Naive thymus-derived CD8-positive, alpha-beta T cell (primary cell): ENCODE data around the gene PEX5. TPM values are rescaled to one million over a fixed set of nuclear protein-coding genes. Genes with fewer than 3 reads are reported as not detected.
"Not testable (repeated sequence)": the region's sequence is repeated elsewhere in the genome, so short reads cannot be mapped to it uniquely, and the experiment has no call there.

Experiments used
- ATAC-seq, 2 donors: fragments of 150-1000 bp; cut with Tn5 transposase in 1 of 2; sonication (Bioruptor Pico), chemical (Tn5 transposase) in 1 of 2; 1 replicate in 1 of 2; 2 replicates in 1 of 2; pipeline ENCODE4 v1.10.0; 2021; ENCODE audit warnings: mild to moderate bottlenecking in 2 of 2, moderate library complexity in 2 of 2
- POLR2A ChIA-PET: fragments of 350-600 bp; sonication (Branson Sonifier 250); formaldehyde crosslinking; loops from one replicate; lab custom pipeline; 2021; ENCODE audit warnings: antibody characterized with exemption; lab: Charles Lee
- DNase-seq, 10 donors: peaks; one replicate each; pipeline versions ENCODE4 v3.0.0 to v3.0.0-alpha.2; 2020 to 2022
- H3K27ac Mint-ChIP-seq, 10 donors: one replicate each; pipeline ENCODE4 v1.8.0; 2020 to 2022; ENCODE audit warnings: mild to moderate bottlenecking in 10 of 10, mixed read lengths in 10 of 10, moderate library complexity in 4 of 10, inconsistent platforms in 1 of 10
- H3K27me3 Mint-ChIP-seq, 5 donors: one replicate each; pipeline ENCODE4 v1.8.0; 2021 to 2022; ENCODE audit warnings: mixed read lengths in 5 of 5
- H3K36me3 Mint-ChIP-seq, 3 donors: one replicate each; pipeline ENCODE4 v1.8.0; 2020 to 2022; ENCODE audit warnings: mixed read lengths in 3 of 3, mild to moderate bottlenecking in 2 of 3, inconsistent platforms in 1 of 3
- H3K4me1 Mint-ChIP-seq, 4 donors: one replicate each; pipeline ENCODE4 v1.8.0; 2021 to 2022; ENCODE audit warnings: mixed read lengths in 4 of 4
- H3K4me3 Mint-ChIP-seq, 10 donors: one replicate each; pipeline ENCODE4 v1.8.0; 2020 to 2022; ENCODE audit warnings: mild to moderate bottlenecking in 10 of 10, mixed read lengths in 10 of 10, moderate library complexity in 6 of 10, inconsistent platforms in 1 of 10
- H3K9me3 Mint-ChIP-seq, 9 donors: one replicate each; pipeline ENCODE4 v1.8.0; 2020 to 2022; ENCODE audit warnings: mixed read lengths in 9 of 9, mild to moderate bottlenecking in 3 of 9, inconsistent platforms in 1 of 9, moderate library complexity in 1 of 9
- polyA plus RNA-seq, 3 donors: library from polyadenylated mRNA; unstranded; fragments of 300-500 nt; fragmentation: Illumina TruSeq; gene quantifications; one replicate each; pipeline ENCODE4 v1.2.3, GENCODE V29; 2021
- total RNA-seq, 8 experiments: library from RNA in 2 of 8; stranded (reverse) in 2 of 8; gene quantifications; one replicate each; pipeline ENCODE4 v1.2.3 and lab custom pipeline; 2021 to 2026

Gene PEX5
- total and polyA plus RNA-seq, 5 experiments from 2014 or later = 13.4 to 31.2 (median 19.8) TPM

DNA sequence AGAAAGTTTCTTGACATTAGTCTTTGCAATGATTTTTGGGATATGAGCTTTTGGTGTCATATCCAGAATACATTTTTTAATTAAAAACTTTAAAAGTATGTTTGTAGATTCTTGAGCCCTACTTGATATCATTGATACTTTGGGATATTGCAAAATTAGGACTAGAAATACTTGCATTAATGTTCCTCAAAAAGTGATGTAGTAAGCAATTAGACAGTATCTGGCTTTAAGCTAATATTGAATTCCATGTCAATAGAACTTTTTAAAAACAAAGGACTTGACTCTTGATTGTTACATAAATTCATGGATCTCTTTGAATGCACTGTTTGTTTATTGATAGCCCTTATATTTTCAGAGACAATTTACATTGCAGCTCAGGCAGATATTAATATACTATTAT, 15.6 kb downstream of the PEX5 start:
- DNase-seq (no peak), ATAC-seq (no peak)
- H3K4me3 Mint-ChIP-seq = no peak overlapping the region
- H3K27me3 Mint-ChIP-seq = no peaks in the 10 kb centered on the region
- no peak overlapping the region for H3K27ac Mint-ChIP-seq
- H3K4me1 Mint-ChIP-seq = peaks cover 0 to 3% (median 0%) of the 10 kb centered on the region in 4 donors
- POLR2A ChIA-PET = no interaction called here
- peaks cover 41 to 93% (median 79%) of the 10 kb centered on the region in 3 donors for H3K36me3 Mint-ChIP-seq
- peaks cover 0 to 9% (median 2%) of the 10 kb centered on the region in 9 donors for H3K9me3 Mint-ChIP-seq

GRCh38 chr12:7206691-7207090, 17.2 kb downstream of the PEX5 start:
- ATAC-seq = no peak
- POLR2A ChIA-PET = no interaction called here
- no peak for DNase-seq
- H3K4me1 Mint-ChIP-seq = peaks cover 0 to 3% (median 0%) of the 10 kb centered on the region in 4 donors
- no peaks in the 10 kb centered on the region for H3K27me3 Mint-ChIP-seq
- H3K9me3 Mint-ChIP-seq = peaks cover 0 to 23% (median 12%) of the 10 kb centered on the region in 9 donors
- peaks cover 56 to 97% (median 86%) of the 10 kb centered on the region in 3 donors for H3K36me3 Mint-ChIP-seq
- H3K4me3 Mint-ChIP-seq = no peak overlapping the region
- H3K27ac Mint-ChIP-seq = no peak overlapping the region

DNA sequence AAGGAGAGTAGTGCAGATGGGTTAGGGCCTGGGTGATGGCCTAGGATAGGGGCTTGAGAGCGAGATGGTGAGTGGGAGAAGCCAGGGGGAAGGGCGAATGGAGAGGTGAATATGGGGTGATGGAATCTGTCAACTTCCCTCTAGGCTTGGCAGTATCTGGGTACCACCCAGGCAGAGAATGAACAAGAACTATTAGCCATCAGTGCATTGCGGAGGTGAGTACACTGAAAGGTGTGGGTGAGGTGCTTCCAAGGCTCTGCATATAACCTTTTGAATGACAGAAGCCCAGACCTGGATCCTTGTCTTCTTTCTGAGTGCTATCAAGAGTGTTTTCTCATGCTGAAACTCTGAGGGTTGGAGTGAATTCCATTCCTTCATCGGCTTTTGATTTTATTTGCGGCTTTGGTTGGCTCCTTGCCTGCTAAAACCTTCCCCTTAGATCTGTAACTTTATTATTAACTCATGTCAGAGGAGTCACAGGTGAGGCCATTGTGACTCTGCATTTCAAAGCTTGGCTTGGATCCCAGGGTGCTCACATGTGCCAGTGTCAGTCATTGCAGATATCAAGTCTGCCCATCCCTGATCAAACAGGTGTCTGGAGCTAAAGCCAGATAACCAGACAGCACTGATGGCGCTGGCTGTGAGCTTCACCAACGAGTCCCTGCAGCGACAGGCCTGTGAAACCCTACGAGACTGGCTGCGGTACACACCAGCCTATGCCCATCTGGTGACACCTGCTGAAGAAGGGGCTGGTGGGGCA, 18.6 kb downstream of the PEX5 start:
- no peak overlapping the region for H3K4me3 Mint-ChIP-seq
- peaks cover 0 to 32% (median 16%) of the 10 kb centered on the region in 9 donors for H3K9me3 Mint-ChIP-seq
- ATAC-seq (no peak), DNase-seq (no peak)
- POLR2A ChIA-PET = no interaction called here
- H3K27me3 Mint-ChIP-seq = no peaks in the 10 kb centered on the region
- H3K36me3 Mint-ChIP-seq = peaks cover 63 to 94% (median 80%) of the 10 kb centered on the region in 3 donors
- peaks cover 0 to 3% (median 0%) of the 10 kb centered on the region in 4 donors for H3K4me1 Mint-ChIP-seq
- no peak overlapping the region for H3K27ac Mint-ChIP-seq

DNA sequence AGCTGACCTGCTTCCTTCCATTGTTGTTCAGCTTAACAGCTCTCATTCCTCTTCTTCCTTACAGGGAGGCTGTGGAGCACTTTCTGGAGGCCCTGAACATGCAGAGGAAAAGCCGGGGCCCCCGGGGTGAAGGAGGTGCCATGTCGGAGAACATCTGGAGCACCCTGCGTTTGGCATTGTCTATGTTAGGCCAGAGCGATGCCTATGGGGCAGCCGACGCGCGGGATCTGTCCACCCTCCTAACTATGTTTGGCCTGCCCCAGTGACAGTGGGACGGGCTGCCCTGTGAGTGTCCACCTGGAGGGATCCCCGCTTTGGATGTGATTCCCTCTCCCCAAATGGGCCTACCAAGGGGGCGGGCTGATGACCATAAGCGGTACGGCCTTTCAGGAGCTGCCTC, 20.5 kb downstream of the PEX5 start:
- DNase-seq (no peak), ATAC-seq (no peak)
- peaks cover 0 to 35% (median 16%) of the 10 kb centered on the region in 9 donors for H3K9me3 Mint-ChIP-seq
- H3K4me1 Mint-ChIP-seq = no peaks in the 10 kb centered on the region
- no peak overlapping the region for H3K27ac Mint-ChIP-seq
- POLR2A ChIA-PET = no interaction called here
- H3K4me3 Mint-ChIP-seq = no peak overlapping the region
- H3K27me3 Mint-ChIP-seq = no peaks in the 10 kb centered on the region
- peaks cover 63 to 77% (median 68%) of the 10 kb centered on the region in 3 donors for H3K36me3 Mint-ChIP-seq

DNA sequence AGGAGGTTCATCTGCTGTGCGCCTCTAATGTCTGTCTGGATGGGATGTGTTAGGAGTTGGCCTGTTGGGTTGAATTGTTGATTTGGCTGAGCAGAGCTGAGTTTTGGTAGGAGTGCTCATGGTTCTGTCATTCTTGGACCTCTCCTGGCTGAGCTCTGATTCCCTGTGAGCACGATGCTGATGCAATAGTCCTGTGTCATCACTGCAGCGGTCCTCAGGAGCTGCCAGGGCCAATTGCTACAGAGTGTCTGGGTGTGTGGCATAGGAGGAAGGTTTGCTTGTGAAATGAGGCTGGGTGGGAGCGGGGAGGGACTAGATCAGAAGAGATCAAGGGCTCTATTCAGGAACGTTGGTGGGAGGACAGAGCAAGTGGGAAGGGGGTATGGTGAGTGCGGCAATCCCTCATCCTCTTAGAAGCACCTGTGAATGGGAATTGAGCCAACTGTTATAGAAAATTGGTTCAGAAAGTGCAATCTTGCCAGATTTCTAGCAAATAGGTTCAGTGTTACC, 21.2 kb downstream of the PEX5 start:
- Mint-ChIP-seq H3K27me3 (no peaks in the 10 kb centered on the region), H3K36me3 (peaks cover 59 to 70% (median 65%) of the 10 kb centered on the region in 3 donors), H3K27ac (no peak overlapping the region), H3K4me1 (no peaks in the 10 kb centered on the region), H3K9me3 (peaks cover 0 to 42% (median 19%) of the 10 kb centered on the region in 9 donors), H3K4me3 (no peak overlapping the region)
- ATAC-seq (no peak), DNase-seq (no peak)
- POLR2A ChIA-PET = interaction anchor here (0.5 kb wide), 1 partner anchor 335 kb away, joined by 4 read pairs; no protein-coding TSS in a partner anchor

DNA sequence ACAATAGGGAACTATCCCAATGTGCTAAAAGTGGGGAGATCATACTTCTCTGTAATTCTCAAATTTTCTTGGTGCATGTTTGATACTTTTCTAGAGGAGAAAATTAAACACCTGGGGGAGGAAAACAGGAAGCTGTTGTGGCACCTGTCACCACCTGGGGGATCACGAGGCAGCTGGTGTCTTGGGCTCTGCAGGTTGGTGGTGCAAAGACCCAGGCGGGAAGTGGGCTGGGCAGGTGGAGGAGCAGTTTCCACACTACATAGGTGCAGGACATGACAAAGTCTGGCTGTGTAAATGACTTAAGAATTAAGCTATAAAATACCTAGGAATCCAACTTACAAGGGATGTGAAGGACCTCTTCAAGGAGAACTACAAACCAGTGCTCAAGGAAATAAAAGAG, 23.2 kb downstream of the PEX5 start:
- no peak for DNase-seq
- peaks cover 44 to 51% (median 49%) of the 10 kb centered on the region in 3 donors for H3K36me3 Mint-ChIP-seq
- no peak overlapping the region for H3K27ac Mint-ChIP-seq
- POLR2A ChIA-PET = no interaction called here
- H3K9me3 Mint-ChIP-seq = peaks cover 0 to 42% (median 20%) of the 10 kb centered on the region in 9 donors
- H3K4me1 Mint-ChIP-seq = no peaks in the 10 kb centered on the region
- ATAC-seq = no peak
- no peak overlapping the region for H3K4me3 Mint-ChIP-seq
- H3K27me3 Mint-ChIP-seq = no peaks in the 10 kb centered on the region

DNA sequence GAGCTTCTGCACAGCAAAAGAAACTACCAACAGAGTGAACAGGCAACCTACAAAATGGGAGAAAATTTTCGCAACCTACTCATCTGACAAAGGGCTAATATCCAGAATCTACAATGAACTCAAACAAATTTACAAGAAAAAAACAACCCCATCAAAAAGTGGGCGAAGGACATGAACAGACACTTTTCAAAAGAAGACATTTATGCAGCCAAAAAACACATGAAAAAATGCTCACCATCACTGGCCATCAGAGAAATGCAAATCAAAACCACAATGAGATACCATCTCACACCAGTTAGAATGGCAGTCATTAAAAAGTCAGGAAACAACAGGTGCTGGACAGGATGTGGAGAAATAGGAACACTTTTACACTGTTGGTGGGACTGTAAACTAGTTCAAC, 24.3 kb downstream of the PEX5 start:
- H3K4me3 Mint-ChIP-seq, DNase-seq, POLR2A ChIA-PET, H3K4me1 Mint-ChIP-seq, H3K27me3 Mint-ChIP-seq, H3K27ac Mint-ChIP-seq, ATAC-seq: not testable (repeated sequence)
- H3K9me3 Mint-ChIP-seq = peaks cover 0 to 38% (median 20%) of the 10 kb centered on the region in 9 donors
- peaks cover 33 to 40% (median 38%) of the 10 kb centered on the region in 3 donors for H3K36me3 Mint-ChIP-seq

DNA sequence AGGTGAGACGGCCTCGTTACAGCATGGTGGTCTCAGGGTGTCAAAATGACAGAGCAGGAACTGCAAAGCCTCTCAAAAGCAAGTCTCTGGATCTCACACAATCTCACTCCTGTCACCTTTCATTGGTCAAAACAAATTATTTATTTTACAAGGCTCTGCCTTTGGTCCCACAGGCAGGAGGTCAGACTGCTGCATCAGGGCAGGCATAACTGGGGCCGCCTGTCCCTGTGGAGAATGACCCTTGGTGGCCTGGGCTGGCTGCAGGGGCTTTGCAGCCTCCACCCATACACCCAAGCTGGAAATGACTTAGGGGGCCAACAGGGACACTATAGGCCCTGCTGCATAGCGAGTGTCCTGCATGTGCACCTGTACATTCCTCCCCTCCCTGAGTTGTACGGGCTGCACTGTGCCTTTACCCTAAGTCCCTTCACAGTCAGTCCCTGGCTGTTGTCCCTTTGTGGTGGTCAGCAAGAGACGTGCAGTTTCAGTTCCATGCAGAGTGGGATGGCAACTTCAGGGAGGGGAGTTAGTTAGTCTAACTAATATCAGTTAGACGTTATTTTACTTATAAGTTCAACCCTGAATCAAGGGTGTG, 28.1 kb downstream of the PEX5 start:
- Mint-ChIP-seq H3K36me3 (peaks cover 2 to 7% (median 5%) of the 10 kb centered on the region in 3 donors), H3K27me3 (peaks cover 0 to 6% (median 0%) of the 10 kb centered on the region in 5 donors), H3K4me1 (no peaks in the 10 kb centered on the region), H3K9me3 (peaks cover 0 to 14% (median 6%) of the 10 kb centered on the region in 9 donors), H3K4me3 (no peak overlapping the region), H3K27ac (no peak overlapping the region)
- ATAC-seq (no peak), DNase-seq (no peak)
- POLR2A ChIA-PET = no interaction called here

DNA sequence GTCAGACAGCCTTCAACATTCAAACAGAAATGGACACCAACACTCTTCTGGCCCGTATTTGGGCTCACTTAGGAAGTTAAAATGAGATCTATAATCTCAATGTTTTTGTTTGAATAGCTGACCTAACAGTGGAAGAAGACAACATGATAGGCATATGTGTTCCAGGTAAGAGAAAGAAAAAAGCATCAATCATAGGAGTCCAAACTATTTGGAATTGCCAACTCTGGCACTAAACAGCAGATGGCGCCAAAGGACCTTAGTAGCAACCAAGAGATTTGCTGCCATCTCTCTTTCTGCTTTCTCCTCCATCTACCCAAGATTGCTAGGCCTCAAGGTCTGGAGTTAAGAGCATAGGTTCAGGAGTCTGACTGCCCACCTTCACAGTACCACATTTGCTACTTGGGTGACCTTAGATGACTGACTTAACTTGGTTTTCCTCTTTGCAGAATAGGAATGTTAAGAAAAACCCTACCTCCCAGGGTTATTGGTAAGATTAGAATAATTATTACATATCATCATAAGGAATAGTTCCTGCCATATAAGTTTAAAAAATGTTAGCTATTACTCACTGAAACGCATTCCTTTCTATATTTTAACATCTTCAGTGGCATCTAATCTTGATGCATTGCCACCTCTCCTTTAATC, 30.2 kb downstream of the PEX5 start:
- POLR2A ChIA-PET = no interaction called here
- peaks cover 0 to 8% (median 4%) of the 10 kb centered on the region in 9 donors for H3K9me3 Mint-ChIP-seq
- H3K27me3 Mint-ChIP-seq = peaks cover 0 to 6% (median 0%) of the 10 kb centered on the region in 5 donors
- H3K4me1 Mint-ChIP-seq = no peaks in the 10 kb centered on the region
- DNase-seq (peak; percentile 48 to 86 (median 68)), ATAC-seq (peak; percentile 62 to 67)
- no peak overlapping the region for H3K4me3 Mint-ChIP-seq
- H3K27ac Mint-ChIP-seq = no peak overlapping the region
- H3K36me3 Mint-ChIP-seq = no peaks in the 10 kb centered on the region

GRCh38 chr12:7221486-7221885, 32.0 kb downstream of the PEX5 start:
- no peaks in the 10 kb centered on the region for H3K4me1 Mint-ChIP-seq

GRCh38 chr12:7229741-7230140, 40.3 kb downstream of the PEX5 start:
- Mint-ChIP-seq H3K4me3 (no peak overlapping the region), H3K9me3 (peaks cover 0 to 12% (median 7%) of the 10 kb centered on the region in 9 donors), H3K27ac (no peak overlapping the region), H3K27me3 (peaks cover 7 to 31% (median 26%) of the 10 kb centered on the region in 5 donors), H3K36me3 (peaks cover 0 to 8% (median 4%) of the 10 kb centered on the region in 3 donors), H3K4me1 (no peaks in the 10 kb centered on the region)
- POLR2A ChIA-PET = no interaction called here
- ATAC-seq = no peak
- DNase-seq = no peak

More at GRCh38 chr12:7221486-7221885, 32.0 kb downstream of the PEX5 start:
- Mint-ChIP-seq H3K9me3 (peaks cover 0 to 3% (median 0%) of the 10 kb centered on the region in 9 donors), H3K4me3 (no peak overlapping the region), H3K36me3 (no peaks in the 10 kb centered on the region), H3K27ac (no peak overlapping the region), H3K27me3 (peaks cover 0 to 6% (median 0%) of the 10 kb centered on the region in 5 donors)
- ATAC-seq = no peak
- POLR2A ChIA-PET = no interaction called here
- DNase-seq = no peak

DNA sequence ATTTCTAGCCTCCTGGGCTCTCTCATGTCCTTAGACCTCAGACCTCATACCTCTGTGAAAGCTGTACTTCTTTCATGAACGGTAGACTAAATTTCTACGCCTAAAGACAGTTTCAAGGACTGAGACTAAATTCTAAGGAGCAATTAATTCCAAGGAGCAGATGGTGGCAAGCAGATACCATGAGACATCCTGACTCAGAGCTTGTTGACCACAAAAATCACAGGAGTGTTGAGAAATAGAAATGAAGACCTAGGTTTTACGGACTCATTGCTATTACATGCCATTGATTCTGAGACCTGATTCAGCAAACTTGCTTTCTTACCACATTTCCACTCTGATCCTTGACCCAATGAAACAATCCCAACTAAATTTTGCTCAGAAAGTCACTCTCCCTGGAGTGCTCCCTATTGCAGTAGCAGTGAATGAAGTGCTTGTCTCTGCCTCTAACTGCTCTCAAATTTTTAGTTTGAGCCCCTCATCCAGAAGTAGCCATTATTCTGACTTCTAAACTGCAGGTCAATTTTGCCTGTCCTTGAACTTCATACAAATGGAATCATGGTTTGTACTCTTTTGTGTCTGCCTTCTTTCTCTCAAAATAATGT, 52.0 kb downstream of the PEX5 start:
- peaks cover 0 to 16% (median 10%) of the 10 kb centered on the region in 5 donors for H3K27me3 Mint-ChIP-seq
- H3K4me3 Mint-ChIP-seq = no peak overlapping the region
- peaks cover 0 to 5% (median 0%) of the 10 kb centered on the region in 3 donors for H3K36me3 Mint-ChIP-seq
- no peak for ATAC-seq
- H3K27ac Mint-ChIP-seq = peak overlapping the region in 1 of 10 donors; percentile 9
- peaks cover 0 to 19% (median 12%) of the 10 kb centered on the region in 9 donors for H3K9me3 Mint-ChIP-seq
- POLR2A ChIA-PET = no interaction called here
- no peak for DNase-seq
- no peaks in the 10 kb centered on the region for H3K4me1 Mint-ChIP-seq
